Neural progenitor cell (in vitro differentiated cells): ENCODE results near the gene CTNNBL1. TPM values are rescaled to one million over a fixed set of nuclear protein-coding genes. Genes with fewer than 3 reads are reported as not detected.
"Not testable (repeated sequence)": the region's sequence is repeated elsewhere in the genome, so short reads cannot be mapped to it uniquely, and the experiment has no call there.

Experiments used
- DNase-seq: peaks from one replicate; pipeline ENCODE4 v3.0.0-alpha.2; 2016; ENCODE audit warnings: low spot score
- H2AFZ ChIP-seq: fragments of 200-600 bp; sonication (generic); replicated peaks from 2 replicates; pipeline ENCODE4 v1.6.1; 2016; ENCODE audit warnings: antibody characterized with exemption
- H3F3A ChIP-seq: fragments of 200-600 bp; sonication (generic); 2 replicates; pipeline ENCODE4 v1.6.1; 2016; ENCODE audit warnings: antibody characterized with exemption, low read depth
- H3K27ac ChIP-seq: fragments of 200-600 bp; sonication (generic); 2 replicates; pipeline ENCODE4 v1.5.1; 2016; ENCODE audit warnings: mild to moderate bottlenecking
- H3K27me3 ChIP-seq: fragments of 200-600 bp; sonication (generic); 2 replicates; pipeline ENCODE4 v1.6.1; 2016; ENCODE audit warnings: mild to moderate bottlenecking, moderate library complexity
- H3K36me3 ChIP-seq: fragments of 200-600 bp; sonication (generic); 2 replicates; pipeline ENCODE4 v1.5.1; 2016
- H3K4me1 ChIP-seq: fragments of 200-600 bp; sonication (generic); 2 replicates; pipeline ENCODE4 v1.6.1; 2016; ENCODE audit warnings: mixed run types
- H3K4me2 ChIP-seq: fragments of 200-600 bp; sonication (generic); 2 replicates; pipeline ENCODE4 v1.6.1; 2016
- H3K4me3 ChIP-seq: fragments of 200-600 bp; sonication (generic); 2 replicates; pipeline ENCODE4 v1.5.1; 2016
- H3K79me2 ChIP-seq: fragments of 200-600 bp; sonication (generic); 2 replicates; pipeline ENCODE4 v1.6.1; 2016; ENCODE audit warnings: low read depth
- H3K9ac ChIP-seq: fragments of 200-600 bp; sonication (generic); 2 replicates; pipeline ENCODE4 v1.6.1; 2016
- H3K9me3 ChIP-seq: fragments of 200-600 bp; sonication (generic); 2 replicates; pipeline ENCODE4 v1.5.1; 2016; ENCODE audit warnings: low read depth
- H4K20me1 ChIP-seq: fragments of 200-600 bp; sonication (generic); 2 replicates; pipeline ENCODE4 v1.6.1; 2016; ENCODE audit warnings: low read depth
- H3K27ac Mint-ChIP-seq: 3 replicates; pipeline ENCODE4 v1.8.0; 2021; ENCODE audit warnings: mixed read lengths
- H3K27me3 Mint-ChIP-seq: 2 replicates; pipeline ENCODE4 v1.8.0; 2022; ENCODE audit warnings: low read depth, mild to moderate bottlenecking, inconsistent platforms, moderate library complexity, mixed read lengths; ENCODE audit not compliant: insufficient read depth
- H3K36me3 Mint-ChIP-seq: 3 replicates; pipeline ENCODE4 v1.8.0; 2021; ENCODE audit warnings: mixed read lengths
- H3K4me1 Mint-ChIP-seq: 3 replicates; pipeline ENCODE4 v1.8.0; 2021; ENCODE audit warnings: mixed read lengths
- H3K4me3 Mint-ChIP-seq: 3 replicates; pipeline ENCODE4 v1.8.0; 2021; ENCODE audit warnings: mild to moderate bottlenecking, moderate library complexity, mixed read lengths
- H3K9me3 Mint-ChIP-seq: 3 replicates; pipeline ENCODE4 v1.8.0; 2020; ENCODE audit warnings: mixed read lengths
- EZH2 ChIP-seq: fragments of 200-600 bp; sonication (generic); IDR thresholded peaks from 2 replicates; pipeline ENCODE4 v1.6.1; 2017; ENCODE audit warnings: antibody characterized with exemption, mild to moderate bottlenecking, moderate library complexity
- EZH2phosphoT487 ChIP-seq: fragments of 200-600 bp; sonication (generic); IDR thresholded peaks from 2 replicates; pipeline ENCODE4 v1.6.1; 2017; ENCODE audit warnings: antibody characterized with exemption
- total RNA-seq: library from RNA; depleted of rRNA; stranded (reverse); fragments of >200 nt; gene quantifications from 2 replicates; pipeline ENCODE4 v1.2.3, GENCODE V29; 2015; ENCODE audit warnings: low replicate concordance
- TF ChIP-seq, protein P1 (sequence below): fragments of 200-600 bp; sonication (generic); IDR thresholded peaks from 2 replicates; pipeline ENCODE4 v1.5.1; 2017; ENCODE audit warnings: antibody characterized with exemption, mild to moderate bottlenecking

The CTNNBL1 gene
- total RNA-seq, 1 donor from 2014 or later: 54.5 TPM

DNA sequence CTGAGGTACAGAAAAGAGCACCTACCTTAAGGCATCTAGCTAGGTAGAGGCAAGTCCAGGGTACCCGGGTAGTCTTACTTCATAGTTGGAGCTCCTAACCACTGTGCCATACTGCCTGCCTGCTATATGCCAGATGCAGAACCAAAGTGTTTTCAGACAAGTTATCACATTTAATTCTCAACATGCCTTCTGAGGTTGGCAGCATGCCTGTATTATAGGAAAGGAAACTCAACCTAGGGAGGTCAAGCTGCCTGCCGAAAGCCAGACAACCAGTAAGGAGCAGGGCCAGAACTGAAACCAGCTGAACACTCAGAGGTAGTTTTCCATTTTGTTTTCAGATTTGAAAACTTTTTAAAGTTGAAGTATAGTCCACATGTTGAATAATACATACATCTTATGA, 5.4 kb downstream of the CTNNBL1 start:
- no peak overlapping the region for H3K4me3 Mint-ChIP-seq
- H3K9me3 ChIP-seq: no peaks in the 10 kb centered on the region
- H3F3A ChIP-seq: no peaks in the 10 kb centered on the region
- peaks cover 89% of the 10 kb centered on the region for H3K79me2 ChIP-seq
- H3K9ac ChIP-seq: no peak overlapping the region
- no peak overlapping the region for H3K27ac ChIP-seq
- H3K4me2 ChIP-seq: no peak overlapping the region
- H4K20me1 ChIP-seq: peaks cover 6% of the 10 kb centered on the region
- peaks cover 6% of the 10 kb centered on the region for H3K4me1 ChIP-seq
- H3K27me3 Mint-ChIP-seq: peaks cover 5% of the 10 kb centered on the region
- H2AFZ ChIP-seq: no peak overlapping the region
- no peaks in the 10 kb centered on the region for H3K9me3 Mint-ChIP-seq
- no peaks in the 10 kb centered on the region for H3K27me3 ChIP-seq
- DNase-seq: no peak
- no peak overlapping the region for H3K4me3 ChIP-seq
- H3K4me1 Mint-ChIP-seq: peaks cover 12% of the 10 kb centered on the region
- no peaks in the 10 kb centered on the region for H3K36me3 ChIP-seq
- no peak overlapping the region for H3K27ac Mint-ChIP-seq
- no peaks in the 10 kb centered on the region for H3K36me3 Mint-ChIP-seq
- TF ChIP-seq EZH2phosphoT487 (no peak), EZH2 (no peak)
- TF ChIP-seq, protein P1, sequence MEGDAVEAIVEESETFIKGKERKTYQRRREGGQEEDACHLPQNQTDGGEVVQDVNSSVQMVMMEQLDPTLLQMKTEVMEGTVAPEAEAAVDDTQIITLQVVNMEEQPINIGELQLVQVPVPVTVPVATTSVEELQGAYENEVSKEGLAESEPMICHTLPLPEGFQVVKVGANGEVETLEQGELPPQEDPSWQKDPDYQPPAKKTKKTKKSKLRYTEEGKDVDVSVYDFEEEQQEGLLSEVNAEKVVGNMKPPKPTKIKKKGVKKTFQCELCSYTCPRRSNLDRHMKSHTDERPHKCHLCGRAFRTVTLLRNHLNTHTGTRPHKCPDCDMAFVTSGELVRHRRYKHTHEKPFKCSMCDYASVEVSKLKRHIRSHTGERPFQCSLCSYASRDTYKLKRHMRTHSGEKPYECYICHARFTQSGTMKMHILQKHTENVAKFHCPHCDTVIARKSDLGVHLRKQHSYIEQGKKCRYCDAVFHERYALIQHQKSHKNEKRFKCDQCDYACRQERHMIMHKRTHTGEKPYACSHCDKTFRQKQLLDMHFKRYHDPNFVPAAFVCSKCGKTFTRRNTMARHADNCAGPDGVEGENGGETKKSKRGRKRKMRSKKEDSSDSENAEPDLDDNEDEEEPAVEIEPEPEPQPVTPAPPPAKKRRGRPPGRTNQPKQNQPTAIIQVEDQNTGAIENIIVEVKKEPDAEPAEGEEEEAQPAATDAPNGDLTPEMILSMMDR: no peak

DNA sequence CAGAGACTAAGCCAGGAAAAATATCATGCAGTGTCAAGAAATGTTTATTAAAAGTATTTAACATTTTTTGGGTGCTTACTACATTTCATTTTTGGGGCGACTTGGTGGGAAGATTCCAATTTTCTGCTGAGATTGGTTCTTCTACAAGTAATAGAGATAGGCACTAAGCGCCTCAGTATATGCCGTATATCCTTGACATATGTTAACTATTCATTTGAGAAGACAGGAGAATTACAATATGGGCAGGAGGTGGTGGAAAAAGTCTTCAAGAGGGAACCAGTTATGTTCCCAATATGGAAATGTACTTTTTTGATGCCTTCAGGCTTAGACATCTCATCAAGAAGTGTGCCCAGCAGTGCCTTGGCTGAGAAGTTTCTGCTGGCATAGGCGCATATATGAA, 6.5 kb downstream of the CTNNBL1 start:
- no peak overlapping the region for H3K27ac ChIP-seq
- H3K27me3 Mint-ChIP-seq: peaks cover 5% of the 10 kb centered on the region
- H3K4me3 Mint-ChIP-seq: no peak overlapping the region
- no peaks in the 10 kb centered on the region for H3K36me3 Mint-ChIP-seq
- H3F3A ChIP-seq: no peaks in the 10 kb centered on the region
- no peak overlapping the region for H3K4me2 ChIP-seq
- peaks cover 6% of the 10 kb centered on the region for H3K4me1 Mint-ChIP-seq
- H2AFZ ChIP-seq: no peak overlapping the region
- no peaks in the 10 kb centered on the region for H3K9me3 Mint-ChIP-seq
- TF ChIP-seq EZH2phosphoT487: no peak
- TF ChIP-seq EZH2: no peak
- TF ChIP-seq, protein P1: no peak
- H3K27me3 ChIP-seq: no peaks in the 10 kb centered on the region
- no peak overlapping the region for H3K27ac Mint-ChIP-seq
- no peak overlapping the region for H3K4me3 ChIP-seq
- no peak for DNase-seq
- H3K36me3 ChIP-seq: no peaks in the 10 kb centered on the region
- no peaks in the 10 kb centered on the region for H3K9me3 ChIP-seq
- no peaks in the 10 kb centered on the region for H3K4me1 ChIP-seq
- peaks cover 89% of the 10 kb centered on the region for H3K79me2 ChIP-seq
- H3K9ac ChIP-seq: no peak overlapping the region
- H4K20me1 ChIP-seq: no peaks in the 10 kb centered on the region

DNA sequence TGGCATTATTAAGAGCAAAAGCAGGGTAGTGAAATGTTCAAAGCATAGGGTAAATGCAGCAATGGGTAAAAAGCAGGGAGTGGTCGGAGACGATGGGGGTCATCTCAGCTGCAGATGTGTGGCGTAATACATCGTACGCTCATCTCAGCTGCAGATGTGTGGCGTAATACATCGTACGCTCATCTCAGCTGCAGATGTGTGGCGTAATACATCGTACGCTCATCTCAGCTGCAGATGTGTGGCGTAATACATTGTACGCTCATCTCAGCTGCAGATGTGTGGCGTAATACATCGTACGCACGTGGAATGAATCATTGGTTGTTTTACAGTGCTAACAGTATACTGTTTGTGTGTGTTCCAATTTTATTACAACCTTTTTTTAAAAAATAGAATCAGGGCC, 7.8 kb downstream of the CTNNBL1 start:
- H3K4me2 ChIP-seq, H3K9me3 Mint-ChIP-seq, H3F3A ChIP-seq, H3K4me1 Mint-ChIP-seq, H4K20me1 ChIP-seq, H3K4me1 ChIP-seq, H3K27ac Mint-ChIP-seq, H3K36me3 Mint-ChIP-seq, H3K36me3 ChIP-seq, H3K9ac ChIP-seq, H3K9me3 ChIP-seq, H3K4me3 ChIP-seq, DNase-seq, H3K27ac ChIP-seq, H3K4me3 Mint-ChIP-seq, H2AFZ ChIP-seq, H3K27me3 Mint-ChIP-seq, H3K27me3 ChIP-seq: not testable (repeated sequence)
- peaks cover 88% of the 10 kb centered on the region for H3K79me2 ChIP-seq

DNA sequence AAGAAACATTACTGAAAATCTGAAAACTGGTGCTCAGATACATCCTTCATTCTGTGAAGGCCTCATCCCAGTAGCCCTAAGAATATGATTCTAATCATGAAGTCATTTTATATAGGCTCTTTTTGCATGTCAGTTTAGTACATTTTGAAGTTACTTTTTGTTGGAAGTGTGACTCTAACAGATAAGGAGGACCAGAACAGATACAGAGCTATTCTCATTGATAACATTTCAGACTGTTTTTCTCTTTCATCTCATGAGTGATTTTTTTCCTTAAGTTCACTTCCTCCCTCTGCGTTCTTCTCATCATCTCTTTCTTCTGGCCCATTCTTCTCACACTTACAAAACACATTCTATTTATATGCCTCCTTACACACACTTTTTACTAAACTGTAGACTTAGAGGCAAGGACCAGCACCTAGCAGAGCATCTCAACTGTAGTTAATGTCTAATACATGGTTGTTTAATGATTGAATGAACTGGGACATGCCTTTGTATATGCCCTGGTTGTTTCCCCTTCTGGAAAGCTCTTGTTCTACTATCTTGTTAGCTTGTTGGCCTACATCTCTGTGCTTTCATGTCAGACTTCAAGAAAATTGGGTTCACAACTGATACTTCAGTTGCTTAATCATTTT, 8.7 kb downstream of the CTNNBL1 start:
- H3K79me2 ChIP-seq: peaks cover 90% of the 10 kb centered on the region
- Mint-ChIP-seq H3K9me3 (peaks cover 11% of the 10 kb centered on the region), H3K4me3 (no peak overlapping the region), H3K27ac (no peak overlapping the region), H3K36me3 (peaks cover 4% of the 10 kb centered on the region), H3K27me3 (peaks cover 5% of the 10 kb centered on the region), H3K4me1 (no peaks in the 10 kb centered on the region)
- no peaks in the 10 kb centered on the region for H3K9me3 ChIP-seq
- H3K36me3 ChIP-seq: no peaks in the 10 kb centered on the region
- H3K4me3 ChIP-seq: no peak overlapping the region
- H3K9ac ChIP-seq: no peak overlapping the region
- H2AFZ ChIP-seq: no peak overlapping the region
- DNase-seq: no peak
- H3K27ac ChIP-seq: no peak overlapping the region
- no peaks in the 10 kb centered on the region for H3F3A ChIP-seq
- H3K4me1 ChIP-seq: no peaks in the 10 kb centered on the region
- H3K4me2 ChIP-seq: no peak overlapping the region
- no peaks in the 10 kb centered on the region for H4K20me1 ChIP-seq
- TF ChIP-seq, protein P1: no peak
- TF ChIP-seq EZH2 (no peak), EZH2phosphoT487 (no peak)
- no peaks in the 10 kb centered on the region for H3K27me3 ChIP-seq
